HCT116 (cell line): ENCODE data around the gene ADD3. TPM values are rescaled to one million over a fixed set of nuclear protein-coding genes. Genes with fewer than 3 reads are reported as not detected.

Source experiments
- ATAC-seq: fragments of 200-7000 bp; cut with Tn5 transposase; 2 replicates; pipeline ENCODE4 v1.9.1; 2020; ENCODE audit warnings: mild to moderate bottlenecking, moderate library complexity
- BruUV-seq: library from RNA; stranded (reverse); fragments of 400-500 nt; replicated peaks from 2 replicates; lab custom pipeline; 2021; lab: Mats Ljungman, UMichigan
- CTCF ChIA-PET: fragments of 300-600 bp; sonication (Branson Sonifier 250); formaldehyde crosslinking; loops from one replicate; lab custom pipeline; 2021; ENCODE audit warnings: antibody characterized with exemption; lab: Charles Lee
- POLR2A ChIA-PET: fragments of 300-600, 350-600 bp; sonication (Branson Sonifier 250); formaldehyde crosslinking; loops from one replicate; lab custom pipeline; 2021; ENCODE audit warnings: antibody characterized with exemption; lab: Charles Lee
- RAD21 ChIA-PET, 2 experiments: fragments of 300-600 bp; sonication (Branson Sonifier 250); formaldehyde crosslinking; loops; one replicate each; lab custom pipeline; 2023; ENCODE audit warnings: low total read pairs in 2 of 2; ENCODE audit not compliant: uncharacterized antibody in 2 of 2, unreplicated experiment in 2 of 2, low non-redundant PET in 1 of 2; lab: Charles Lee
- DNase-seq: peaks from one replicate; pipeline ENCODE4 v3.0.0-alpha.2; 2010; ENCODE audit warnings: low read depth, low spot score
- H2AFZ ChIP-seq: fragments of 200-600 bp; shearing (Covaris generic), sonication (generic); 2 replicates; pipeline ENCODE4 v1.6.1; 2017; ENCODE audit warnings: low read depth, mixed run types, mixed read lengths, antibody characterized with exemption, low read length; ENCODE audit not compliant: poor library complexity, severe bottlenecking
- H3K27ac ChIP-seq: 2 replicates; pipeline ENCODE4 v1.5.1; 2012; ENCODE audit warnings: low read depth, low read length
- H3K27me3 ChIP-seq: fragments of 200-600 bp; sonication (generic); 2 replicates; pipeline ENCODE4 v1.6.1; 2016; ENCODE audit warnings: mixed run types, low read length, mixed read lengths; ENCODE audit not compliant: insufficient read depth
- H3K36me3 ChIP-seq, 2 experiments: fragments of 200-500 bp in 1 of 2; fragments of 200-600 bp in 1 of 2; sonication (Bioruptor generic) in 1 of 2; sonication (generic) in 1 of 2; 2 replicates each; pipeline versions ENCODE4 v1.5.1 to v1.6.1; 2014 to 2016; ENCODE audit warnings: low read length in 2 of 2, inconsistent platforms in 1 of 2, mixed read lengths in 1 of 2, mixed run types in 1 of 2; ENCODE audit not compliant: insufficient read depth in 2 of 2, control insufficient read depth in 1 of 2
- H3K4me1 ChIP-seq, 2 experiments: fragments of 200-600 bp in 1 of 2; sonication (generic) in 1 of 2; 2 replicates each; pipeline versions ENCODE4 v1.5.1 to v1.6.1; 2012 to 2017; ENCODE audit warnings: low read length in 2 of 2, inconsistent platforms in 1 of 2, mild to moderate bottlenecking in 1 of 2, mixed read lengths in 1 of 2, mixed run types in 1 of 2, moderate library complexity in 1 of 2; ENCODE audit not compliant: insufficient read depth in 2 of 2, control insufficient read depth in 1 of 2
- H3K4me2 ChIP-seq: fragments of 200-600 bp; sonication (generic); 2 replicates; pipeline ENCODE4 v1.6.1; 2017; ENCODE audit warnings: mixed run types, low read length, mixed read lengths
- H3K4me3 ChIP-seq, 2 experiments: fragments of 200-600 bp in 1 of 2; sonication (generic) in 1 of 2; replicated peaks in 1 of 2; 2 replicates each; pipeline ENCODE4 v1.5.1; 2011 to 2016; ENCODE audit warnings: low read length in 2 of 2, control low read depth in 1 of 2, low read depth in 1 of 2, mild to moderate bottlenecking in 1 of 2, mixed read lengths in 1 of 2, mixed run types in 1 of 2
- H3K79me2 ChIP-seq: fragments of 200-600 bp; sonication (generic); 2 replicates; pipeline ENCODE4 v1.6.1; 2017; ENCODE audit warnings: mild to moderate bottlenecking, mixed run types, low read length, moderate library complexity, mixed read lengths; ENCODE audit not compliant: insufficient read depth
- H3K9ac ChIP-seq: fragments of 200-600 bp; sonication (generic); 2 replicates; pipeline ENCODE4 v1.6.1; 2016; ENCODE audit warnings: low read length, mixed read lengths
- H3K9me2 ChIP-seq: fragments of 200-600 bp; sonication (generic), shearing (Covaris generic); 2 replicates; pipeline ENCODE4 v1.6.1; 2017; ENCODE audit warnings: mixed run types, mild to moderate bottlenecking, moderate library complexity; ENCODE audit not compliant: insufficient read depth
- H3K9me3 ChIP-seq, 2 experiments: fragments of 200-500 bp in 1 of 2; fragments of 200-600 bp in 1 of 2; sonication (Bioruptor generic) in 1 of 2; sonication (generic) in 1 of 2; 2 replicates each; pipeline ENCODE4 v1.6.1; 2014 to 2017; ENCODE audit warnings: low read length in 2 of 2, mixed read lengths in 2 of 2, inconsistent platforms in 1 of 2, low read depth in 1 of 2, mild to moderate bottlenecking in 1 of 2, mixed run types in 1 of 2, moderate library complexity in 1 of 2; ENCODE audit not compliant: control insufficient read depth in 1 of 2, insufficient read depth in 1 of 2
- H4K20me1 ChIP-seq: fragments of 200-600 bp; sonication (generic), shearing (Covaris generic); 2 replicates; pipeline ENCODE4 v1.6.1; 2017; ENCODE audit warnings: mixed run types, mild to moderate bottlenecking, moderate library complexity; ENCODE audit not compliant: insufficient read depth
- ATF3 ChIP-seq: IDR thresholded peaks from 2 replicates; pipeline ENCODE4 v1.6.1; 2012
- CBX3 ChIP-seq: IDR thresholded peaks from 2 replicates; pipeline ENCODE4 v1.6.1; 2012; ENCODE audit warnings: low read depth
- CEBPB ChIP-seq: IDR thresholded peaks from 2 replicates; pipeline ENCODE4 v1.6.1; 2012; ENCODE audit warnings: low read depth
- CTCF ChIP-seq, 3 experiments: fragments of 200-600 bp in 1 of 3; sonication (generic) in 1 of 3; IDR thresholded peaks in 2 of 3; conservative IDR thresholded peaks in 1 of 3; 2 replicates each; pipeline ENCODE4 v1.5.1; 2012 to 2017; ENCODE audit warnings: low read depth in 2 of 3, low read length in 2 of 3, antibody characterized with exemption in 1 of 3, borderline replicate concordance in 1 of 3, control low read depth in 1 of 3, mild to moderate bottlenecking in 1 of 3, mixed read lengths in 1 of 3, mixed run types in 1 of 3, moderate library complexity in 1 of 3; ENCODE audit not compliant: insufficient read depth in 1 of 3
- ELF1 ChIP-seq: IDR thresholded peaks from 2 replicates; pipeline ENCODE4 v1.6.1; 2012; ENCODE audit warnings: low read depth, borderline replicate concordance
- EZH2 ChIP-seq: fragments of 200-600 bp; sonication (generic); IDR thresholded peaks from 2 replicates; pipeline ENCODE4 v1.6.1; 2017; ENCODE audit warnings: antibody characterized with exemption, mixed run types
- EZH2phosphoT487 ChIP-seq: fragments of 200-600 bp; IDR thresholded peaks from 2 replicates; pipeline ENCODE4 v1.6.1; 2018; ENCODE audit warnings: antibody characterized with exemption, borderline replicate concordance
- FOSL1 ChIP-seq: IDR thresholded peaks from 2 replicates; pipeline ENCODE4 v1.6.1; 2012; ENCODE audit warnings: low read depth
- JUND ChIP-seq: IDR thresholded peaks from 2 replicates; pipeline ENCODE4 v1.6.1; 2012
- POLR2A ChIP-seq: IDR thresholded peaks from 2 replicates; pipeline ENCODE4 v1.7.0; 2011; ENCODE audit warnings: borderline replicate concordance; ENCODE audit not compliant: insufficient read depth, insufficient read length; ENCODE audit errors: extremely low read depth
- POLR2AphosphoS5 ChIP-seq: IDR thresholded peaks from 2 replicates; pipeline ENCODE4 v1.6.1; 2011; ENCODE audit warnings: mild to moderate bottlenecking, low read depth, low read length, moderate library complexity
- RAD21 ChIP-seq: IDR thresholded peaks from 2 replicates; pipeline ENCODE4 v1.6.1; 2012; ENCODE audit warnings: low read depth, mild to moderate bottlenecking
- REST ChIP-seq: IDR thresholded peaks from 2 replicates; pipeline ENCODE4 v1.6.1; 2012; ENCODE audit warnings: low read depth
- SIN3A ChIP-seq: IDR thresholded peaks from 2 replicates; pipeline ENCODE4 v1.6.1; 2012; ENCODE audit warnings: low read depth
- ZFX ChIP-seq: fragments of 450-650 bp; IDR thresholded peaks from 2 replicates; pipeline ENCODE4 v1.6.1; 2017
- ZNF274 ChIP-seq: fragments of 200-500 bp; sonication (Bioruptor generic); IDR thresholded peaks from 2 replicates; pipeline ENCODE4 v1.6.1; 2014; ENCODE audit warnings: mild to moderate bottlenecking, low read depth, low read length, inconsistent platforms
- intact Hi-C: fragments of 100-400 bp; cut with micrococcal nuclease; formaldehyde crosslinking; loops from 2 replicates; pipeline ENCODE4 v1.10.0; 2022
- total RNA-seq: library from RNA; stranded (reverse); gene quantifications from one replicate; pipeline ENCODE4 v1.2.1, GENCODE V29; 2021; ENCODE audit not compliant: unreplicated experiment

The ADD3 gene
- total RNA-seq, 1 experiment from 2014 or later: 41.1 TPM

GRCh38 chr10:110067960-110068770 lies 60.4 kb downstream of the ADD3 start:
- H3K9me2 ChIP-seq: no peaks in the 10 kb centered on the region
- no peaks in the 10 kb centered on the region for H3K27me3 ChIP-seq
- no peak overlapping the region for H3K4me3 ChIP-seq
- H4K20me1 ChIP-seq: no peaks in the 10 kb centered on the region
- 0 out of 2 replicates have a peak overlapping the region, but pooled peaks have one; percentile 11 for H3K4me2 ChIP-seq
- RAD21 ChIA-PET: no interaction called here
- CTCF ChIA-PET: no interaction called here
- BruUV-seq: no TSS peak
- ATAC-seq: peak; percentile 75
- H3K27ac ChIP-seq: no peak overlapping the region
- no peak for TF ChIP-seq EZH2phosphoT487
- no peak for TF ChIP-seq ZNF274
- no peak for TF ChIP-seq POLR2A
- no peak overlapping the region for H2AFZ ChIP-seq
- POLR2A ChIA-PET: no interaction called here
- no peak for DNase-seq
- no peak overlapping the region for H3K9ac ChIP-seq
- H3K4me1 ChIP-seq: peaks cover 3 to 14% of the 10 kb centered on the region in 2 experiments
- H3K9me3 ChIP-seq: no peaks in the 10 kb centered on the region
- H3K79me2 ChIP-seq: no peaks in the 10 kb centered on the region
- no peaks in the 10 kb centered on the region for H3K36me3 ChIP-seq
- intact Hi-C loops: no loop called here

- Histone ChIP-seq H3K4me2 (no peak overlapping the region), H3K79me2 (no peaks in the 10 kb centered on the region), H3K4me3 (no peak overlapping the region), H3K4me1 (peaks cover 3 to 14% of the 10 kb centered on the region in 2 experiments), H3K27ac (no peak overlapping the region), H2AFZ (no peak overlapping the region), H3K9me2 (no peaks in the 10 kb centered on the region), H4K20me1 (no peaks in the 10 kb centered on the region), H3K36me3 (no peaks in the 10 kb centered on the region), H3K9ac (no peak overlapping the region), H3K9me3 (no peaks in the 10 kb centered on the region), H3K27me3 (no peaks in the 10 kb centered on the region)
- no peak for DNase-seq
- ChIA-PET CTCF (no interaction called here), POLR2A (no interaction called here), RAD21 (no interaction called here)
- intact Hi-C loops: no loop called here
- no TSS peak for BruUV-seq
- TF ChIP-seq SIN3A (no peak), ELF1 (no peak), REST (no peak), EZH2 (no peak), ATF3 (no peak), JUND (no peak), CBX3 (no peak), RAD21 (no peak), ZFX (no peak), CEBPB (no peak), CTCF (IDR thresholded peaks at IDR 0.05 in 2 of 3, conservative IDR thresholded peaks at IDR 0.05 in 1 of 3; ENCODE audit: borderline replicate concordance in 1 of 3, insufficient read depth in 1 of 3, low read depth in 2 of 3, low read length in 2 of 3) (no peak), POLR2AphosphoS5 (no peak), FOSL1 (no peak)
- no peak for ATAC-seq
Observed at GRCh38 chr10:110068780-110069179, 61.0 kb downstream of the ADD3 start.
